ENCODE results near the gene FGD2. TPM values are rescaled to one million over a fixed set of nuclear protein-coding genes. Genes with fewer than 3 reads are reported as not detected.

FGD2 gene
- total and polyA plus RNA-seq, 2 of the 4 experiments (the other 2 are of a cell fraction): 0.07 TPM; not detected in 1

DNA sequence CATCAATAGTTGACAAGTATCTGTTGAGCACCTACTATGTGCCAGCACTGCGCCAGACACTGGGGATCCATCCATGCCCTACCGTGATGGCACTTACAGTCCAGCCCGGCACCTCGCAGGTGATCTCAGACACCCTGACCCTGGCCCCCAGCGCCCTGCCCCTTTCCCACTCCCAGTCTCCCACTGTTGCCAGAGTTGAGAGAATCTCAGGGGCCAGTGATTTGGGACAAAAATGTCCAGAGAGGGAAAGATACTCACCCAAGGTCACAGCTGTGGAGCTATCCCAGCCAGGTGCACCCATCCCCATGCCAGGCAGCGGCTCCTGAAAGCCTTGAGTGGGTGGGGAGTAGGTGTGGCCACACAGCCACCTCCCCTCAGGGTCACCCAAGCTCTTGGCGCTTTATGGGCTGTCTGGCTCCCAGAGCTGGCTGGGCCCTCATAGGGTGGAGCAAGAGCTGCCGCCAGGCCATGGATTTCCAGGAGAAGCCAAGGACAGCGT is 47.6 kb upstream of the FGD2 start:
- ATAC-seq (ENCODE audit: low read depth) (no peak), DNase-seq (no peak)
- Histone ChIP-seq H3K36me3 (ENCODE audit: control insufficient read depth, insufficient read depth, low read length) (no peaks in the 10 kb centered on the region), H3K56ac (ENCODE audit: extremely low read depth, insufficient read depth, low read length) (no peak overlapping the region), H3K79me1 (ENCODE audit: low read depth in 1 of 2, low read length in 2 of 2) (no peaks in the 10 kb centered on the region), H3K18ac (ENCODE audit: low read depth, low read length) (no peak overlapping the region), H2BK120ac (ENCODE audit: low read depth, low read length) (no peak overlapping the region), H2AK5ac (ENCODE audit: low read depth, low read length) (no peak overlapping the region), H4K5ac (ENCODE audit: low read depth, low read length) (no peak overlapping the region), H3K4ac (ENCODE audit: low read depth, low read length) (no peak overlapping the region), H3K4me1 (ENCODE audit: control insufficient read depth, insufficient read depth, low read length) (peaks cover 4% of the 10 kb centered on the region), H3K14ac (replicated peaks; ENCODE audit: low read depth, low read length) (no peak overlapping the region), H4K20me1 (ENCODE audit: insufficient read depth, low read length) (no peaks in the 10 kb centered on the region), H3K4me3 (ENCODE audit: insufficient read depth, low read depth, low read length) (no peak overlapping the region), H3K9ac (ENCODE audit: low read depth, low read length) (no peak overlapping the region), H2BK15ac (ENCODE audit: low read depth, low read length) (no peak overlapping the region), H3K9me1 (ENCODE audit: insufficient read depth, low read length) (no peaks in the 10 kb centered on the region; the same call in 1 of the 2 replicates), H3K27me3 (ENCODE audit: control insufficient read depth, insufficient read depth, low read length) (peaks cover 3% of the 10 kb centered on the region; the same call in 1 of the 2 replicates), H2BK20ac (ENCODE audit: low read depth, low read length) (no peak overlapping the region), H4K91ac (ENCODE audit: insufficient read depth, low read depth, low read length) (no peak overlapping the region), H3K27ac (ENCODE audit: insufficient read depth, low read length) (no peak overlapping the region), H2AFZ (replicated peaks; ENCODE audit: low read length, poor library complexity) (no peak overlapping the region), H2BK5ac (ENCODE audit: low read depth, low read length, poor library complexity, severe bottlenecking) (no peak overlapping the region), H3K4me2 (ENCODE audit: low read depth, low read length) (no peak overlapping the region), H2AK9ac (replicated peaks; ENCODE audit: low read depth, low read length, poor library complexity) (no peak overlapping the region), H3K9me3 (ENCODE audit: control insufficient read depth, insufficient read depth, low read length) (no peaks in the 10 kb centered on the region), H3K23ac (ENCODE audit: low read depth, low read length) (no peak overlapping the region), H4K8ac (ENCODE audit: low read depth in 2 of 2, low read length in 2 of 2) (no peak overlapping the region)
- WGBS, 2 experiments (ENCODE audit: extremely low coverage in 2 of 2, insufficient read length in 1 of 2): 89% methylated on average over 3 of the region's 9 CpGs; no CpG with 5 or more reads in 1 of the 2 experiments
- no peak for TF ChIP-seq BHLHE40 (IDR thresholded peaks at IDR 0.05; ENCODE audit: low read depth, low read length)
- TF ChIP-seq RCOR1 (IDR thresholded peaks at IDR 0.05; ENCODE audit: insufficient replicate concordance, low read length): no peak
- TF ChIP-seq, protein P1, sequence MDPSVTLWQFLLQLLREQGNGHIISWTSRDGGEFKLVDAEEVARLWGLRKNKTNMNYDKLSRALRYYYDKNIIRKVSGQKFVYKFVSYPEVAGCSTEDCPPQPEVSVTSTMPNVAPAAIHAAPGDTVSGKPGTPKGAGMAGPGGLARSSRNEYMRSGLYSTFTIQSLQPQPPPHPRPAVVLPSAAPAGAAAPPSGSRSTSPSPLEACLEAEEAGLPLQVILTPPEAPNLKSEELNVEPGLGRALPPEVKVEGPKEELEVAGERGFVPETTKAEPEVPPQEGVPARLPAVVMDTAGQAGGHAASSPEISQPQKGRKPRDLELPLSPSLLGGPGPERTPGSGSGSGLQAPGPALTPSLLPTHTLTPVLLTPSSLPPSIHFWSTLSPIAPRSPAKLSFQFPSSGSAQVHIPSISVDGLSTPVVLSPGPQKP (IDR thresholded peaks at IDR 0.05; ENCODE audit: borderline replicate concordance, low read depth, low read length): no peak
- TF ChIP-seq RFX5 (IDR thresholded peaks at IDR 0.05; ENCODE audit: low read depth, low read length): no peak
- in situ Hi-C loops (cut with MboI; ENCODE audit: low sequenced_read_pairs): no loop called here
- intact Hi-C loops (cut with micrococcal nuclease): no loop called here
- CTCF ChIA-PET: no interaction called here
- no TSS peak for BruUV-seq (replicated peaks)
- POLR2A ChIA-PET (ENCODE audit: unreplicated experiment): no interaction called here
- dilution Hi-C loops (cut with HindIII; ENCODE audit: low sequenced_read_pairs, unreplicated experiment): no loop called here
